Suprapubic skin (tissue), 4 donors: Measurements from ENCODE around the gene CPPED1.

Source experiments
- EP300 ChIP-seq: sonication (generic); formaldehyde crosslinking; IDR thresholded peaks from one replicate; pipeline ENCODE4 v1.6.1; 2017; ENCODE audit warnings: antibody characterized with exemption
- POLR2A ChIP-seq, 2 donors: fragments of 450-650 bp; IDR thresholded peaks; one replicate each; pipeline ENCODE4 v1.6.1; 2017; ENCODE audit warnings: antibody characterized with exemption in 2 of 2, mild to moderate bottlenecking in 2 of 2, moderate library complexity in 2 of 2
- POLR2AphosphoS5 ChIP-seq, 3 donors: sonication (generic); formaldehyde crosslinking; IDR thresholded peaks; one replicate each; pipeline ENCODE4 v1.6.1; 2017; ENCODE audit warnings: antibody characterized with exemption in 3 of 3
- TF ChIP-seq, protein P1 (sequence below), 2 donors: fragments of 200-600 bp in 1 of 2; fragments of 450-650 bp in 1 of 2; sonication (generic) in 1 of 2; IDR thresholded peaks; one replicate each; pipeline ENCODE4 v1.5.1; 2016 to 2019; ENCODE audit warnings: antibody characterized with exemption in 2 of 2, mild to moderate bottlenecking in 1 of 2, moderate library complexity in 1 of 2

DNA sequence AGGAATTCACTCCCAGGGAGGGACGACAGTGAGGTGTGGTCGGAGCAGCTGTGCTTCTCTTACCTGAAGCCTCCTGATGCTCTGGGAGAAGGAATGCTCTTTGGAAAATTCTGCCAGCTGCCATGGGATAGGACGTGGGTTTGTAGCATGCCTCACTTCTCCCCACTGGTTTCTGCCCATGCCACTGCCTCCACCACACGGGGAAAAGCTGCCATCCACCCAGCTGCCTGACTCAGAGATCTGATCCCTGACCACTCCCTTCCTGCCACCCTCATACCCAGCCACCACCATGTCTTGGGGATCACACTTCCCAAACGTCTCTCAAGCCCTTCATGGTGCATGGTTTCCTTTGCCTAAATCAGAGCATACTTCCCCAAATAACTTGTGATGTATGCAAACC is 80.0 kb downstream of the CPPED1 start:
- TF ChIP-seq, protein P1, sequence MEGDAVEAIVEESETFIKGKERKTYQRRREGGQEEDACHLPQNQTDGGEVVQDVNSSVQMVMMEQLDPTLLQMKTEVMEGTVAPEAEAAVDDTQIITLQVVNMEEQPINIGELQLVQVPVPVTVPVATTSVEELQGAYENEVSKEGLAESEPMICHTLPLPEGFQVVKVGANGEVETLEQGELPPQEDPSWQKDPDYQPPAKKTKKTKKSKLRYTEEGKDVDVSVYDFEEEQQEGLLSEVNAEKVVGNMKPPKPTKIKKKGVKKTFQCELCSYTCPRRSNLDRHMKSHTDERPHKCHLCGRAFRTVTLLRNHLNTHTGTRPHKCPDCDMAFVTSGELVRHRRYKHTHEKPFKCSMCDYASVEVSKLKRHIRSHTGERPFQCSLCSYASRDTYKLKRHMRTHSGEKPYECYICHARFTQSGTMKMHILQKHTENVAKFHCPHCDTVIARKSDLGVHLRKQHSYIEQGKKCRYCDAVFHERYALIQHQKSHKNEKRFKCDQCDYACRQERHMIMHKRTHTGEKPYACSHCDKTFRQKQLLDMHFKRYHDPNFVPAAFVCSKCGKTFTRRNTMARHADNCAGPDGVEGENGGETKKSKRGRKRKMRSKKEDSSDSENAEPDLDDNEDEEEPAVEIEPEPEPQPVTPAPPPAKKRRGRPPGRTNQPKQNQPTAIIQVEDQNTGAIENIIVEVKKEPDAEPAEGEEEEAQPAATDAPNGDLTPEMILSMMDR (IDR thresholded peaks at IDR 0.05), result no peak
- no peak for TF ChIP-seq POLR2A (IDR thresholded peaks at IDR 0.05)
- no peak for TF ChIP-seq EP300
- TF ChIP-seq POLR2AphosphoS5 (IDR thresholded peaks at IDR 0.05), result no peak
